HG03432 (cell line): ENCODE data around the gene ANAPC1.
A peak's percentile ranks its signal among the peaks of the same experiment; 100 is the strongest.
"Not testable (repeated sequence)": the region's sequence is repeated elsewhere in the genome, so short reads cannot be mapped to it uniquely, and the experiment has no call there.

Experiments used
- ATAC-seq: cut with Tn5 transposase; IDR thresholded peaks from one replicate; pipeline ENCODE4 v1.9.1; 2021; ENCODE audit warnings: mild to moderate bottlenecking, moderate library complexity; ENCODE audit not compliant: unreplicated experiment

ANAPC1 gene

GRCh38 chr2:111905990-111906735 lies 22.2 kb upstream of the ANAPC1 start:
- ATAC-seq = peak; percentile 74

- not testable (repeated sequence) for ATAC-seq
Observed at GRCh38 chr2:111905475-111905869, 21.5 kb upstream of the ANAPC1 start.

- ATAC-seq = no peak
Observed at GRCh38 chr2:111904726-111905474, 20.9 kb upstream of the ANAPC1 start.

GRCh38 chr2:111903930-111904439 lies 20.0 kb upstream of the ANAPC1 start:
- no peak for ATAC-seq

- no peak for ATAC-seq
Observed at GRCh38 chr2:111903516-111903915, 19.5 kb upstream of the ANAPC1 start.

- ATAC-seq = no peak
Observed at GRCh38 chr2:111900859-111901258, 16.9 kb upstream of the ANAPC1 start.

GRCh38 chr2:111898703-111899514 lies 14.9 kb upstream of the ANAPC1 start:
- ATAC-seq = peak; percentile 28

- ATAC-seq = peak; percentile 75
Observed at GRCh38 chr2:111897924-111898702, 14.1 kb upstream of the ANAPC1 start, which contains the start of gene MERTK. TSS of gene MERTK (plus strand) at chr2:111898607. CDS start at chr2:111898736, 129 bp downstream.

- no peak for ATAC-seq
Observed at GRCh38 chr2:111897630-111897923, 13.6 kb upstream of the ANAPC1 start.

GRCh38 chr2:111896576-111896975 lies 12.6 kb upstream of the ANAPC1 start:
- no peak for ATAC-seq

- ATAC-seq = no peak
Observed at GRCh38 chr2:111896024-111896423, 12.0 kb upstream of the ANAPC1 start.

GRCh38 chr2:111884592-111884964 lies 585 bp upstream of the ANAPC1 start:
- peak; percentile 14 for ATAC-seq

- ATAC-seq = not testable (repeated sequence)
Observed at GRCh38 chr2:111872806-111873205, 11.2 kb downstream of the ANAPC1 start.

GRCh38 chr2:111865124-111865523 lies 18.9 kb downstream of the ANAPC1 start:
- ATAC-seq = not testable (repeated sequence)

GRCh38 chr2:111860005-111860404 lies 24.0 kb downstream of the ANAPC1 start:
- ATAC-seq = not testable (repeated sequence)

GRCh38 chr2:111852544-111852943 lies 31.4 kb downstream of the ANAPC1 start:
- ATAC-seq = not testable (repeated sequence)

- not testable (repeated sequence) for ATAC-seq
Observed at GRCh38 chr2:111850646-111851045, 33.3 kb downstream of the ANAPC1 start.

GRCh38 chr2:111839625-111840282 lies 44.2 kb downstream of the ANAPC1 start:
- ATAC-seq = not testable (repeated sequence)

- ATAC-seq = not testable (repeated sequence)
Observed at GRCh38 chr2:111838992-111839391, 45.0 kb downstream of the ANAPC1 start.

- ATAC-seq = not testable (repeated sequence)
Observed at GRCh38 chr2:111834221-111834620, 49.8 kb downstream of the ANAPC1 start.
